Brain microvascular endothelial cell (primary cell): ENCODE results near the gene CCDC136.

Source experiments
- DNase-seq: peaks from one replicate; pipeline ENCODE4 v3.0.0-alpha.2; 2020
- H3K27ac ChIP-seq: fragments of 250-450 bp; sonication (Bioruptor Pico); 2 replicates; pipeline ENCODE4 v1.5.1; 2020; ENCODE audit warnings: mild to moderate bottlenecking, moderate library complexity
- H3K27me3 ChIP-seq: fragments of 250-450 bp; sonication (Bioruptor Pico); replicated peaks from 2 replicates; pipeline ENCODE4 v1.5.1; 2020; ENCODE audit warnings: mild to moderate bottlenecking
- H3K36me3 ChIP-seq: fragments of 250-450 bp; sonication (Bioruptor Pico); replicated peaks from 2 replicates; pipeline ENCODE4 v1.5.1; 2020; ENCODE audit warnings: mild to moderate bottlenecking
- H3K4me3 ChIP-seq: 2 replicates; pipeline ENCODE4 v1.5.1; 2011; ENCODE audit warnings: low read depth, mild to moderate bottlenecking, control low read depth, low read length, moderate library complexity
- in situ Hi-C: cut with HindIII; loops from 2 replicates; pipeline ENCODE4 v1.10.0; 2017; ENCODE audit warnings: low sequenced_read_pairs, low pct_ligation_motif_present
- TF ChIP-seq, protein P1 (sequence below): IDR thresholded peaks from 2 replicates; pipeline ENCODE4 v1.5.1; 2011; ENCODE audit warnings: low read depth, mild to moderate bottlenecking, moderate library complexity, low read length, control low read depth, inconsistent platforms; ENCODE audit errors: missing control alignments

Gene CCDC136

DNA sequence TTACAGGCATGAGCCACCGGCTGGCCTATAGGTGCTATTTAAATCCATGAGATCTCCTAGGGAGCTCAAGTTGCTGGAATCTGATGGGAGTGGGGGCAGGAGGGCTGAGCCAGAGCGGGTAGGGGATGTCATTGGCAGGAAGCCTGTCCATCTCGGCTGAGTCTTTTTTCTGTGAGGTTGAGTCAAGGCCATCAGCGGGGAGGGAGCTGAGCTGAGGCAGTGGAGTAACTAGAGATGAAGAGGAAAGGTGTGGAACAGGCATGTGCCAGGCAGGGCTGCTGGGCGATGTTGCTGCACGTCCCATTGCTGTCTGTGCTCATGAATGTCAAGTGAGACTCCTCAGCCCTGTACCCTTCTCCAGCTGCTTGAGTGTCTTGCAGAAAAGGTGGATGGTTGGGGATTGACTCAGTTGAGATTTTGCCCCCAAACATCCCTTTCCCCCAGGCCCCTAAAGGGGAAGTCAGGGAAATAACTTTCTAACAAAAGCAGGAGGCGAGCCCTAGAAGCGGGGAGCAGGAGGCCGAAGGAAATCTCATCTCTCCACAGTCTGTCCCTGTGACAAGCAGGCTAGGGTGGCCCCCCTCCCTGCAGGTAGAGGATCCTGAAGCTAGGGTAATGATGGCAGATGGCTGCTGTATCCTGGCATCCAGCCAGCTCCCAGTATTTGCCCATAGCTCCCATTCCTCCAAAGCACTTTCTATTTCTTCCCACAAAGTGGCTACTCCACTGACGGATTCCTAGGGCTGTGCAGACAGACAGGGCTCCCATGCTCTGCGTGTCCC, 76.3 kb downstream of the CCDC136 start:
- TF ChIP-seq, protein P1, sequence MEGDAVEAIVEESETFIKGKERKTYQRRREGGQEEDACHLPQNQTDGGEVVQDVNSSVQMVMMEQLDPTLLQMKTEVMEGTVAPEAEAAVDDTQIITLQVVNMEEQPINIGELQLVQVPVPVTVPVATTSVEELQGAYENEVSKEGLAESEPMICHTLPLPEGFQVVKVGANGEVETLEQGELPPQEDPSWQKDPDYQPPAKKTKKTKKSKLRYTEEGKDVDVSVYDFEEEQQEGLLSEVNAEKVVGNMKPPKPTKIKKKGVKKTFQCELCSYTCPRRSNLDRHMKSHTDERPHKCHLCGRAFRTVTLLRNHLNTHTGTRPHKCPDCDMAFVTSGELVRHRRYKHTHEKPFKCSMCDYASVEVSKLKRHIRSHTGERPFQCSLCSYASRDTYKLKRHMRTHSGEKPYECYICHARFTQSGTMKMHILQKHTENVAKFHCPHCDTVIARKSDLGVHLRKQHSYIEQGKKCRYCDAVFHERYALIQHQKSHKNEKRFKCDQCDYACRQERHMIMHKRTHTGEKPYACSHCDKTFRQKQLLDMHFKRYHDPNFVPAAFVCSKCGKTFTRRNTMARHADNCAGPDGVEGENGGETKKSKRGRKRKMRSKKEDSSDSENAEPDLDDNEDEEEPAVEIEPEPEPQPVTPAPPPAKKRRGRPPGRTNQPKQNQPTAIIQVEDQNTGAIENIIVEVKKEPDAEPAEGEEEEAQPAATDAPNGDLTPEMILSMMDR, result no peak
- H3K36me3 ChIP-seq, result peaks cover 11% of the 10 kb centered on the region
- DNase-seq, result peak; percentile 28
- H3K4me3 ChIP-seq, result no peak overlapping the region
- peaks cover 4% of the 10 kb centered on the region for H3K27me3 ChIP-seq
- H3K27ac ChIP-seq, result no peak overlapping the region
- in situ Hi-C loops, result no loop called here

DNA sequence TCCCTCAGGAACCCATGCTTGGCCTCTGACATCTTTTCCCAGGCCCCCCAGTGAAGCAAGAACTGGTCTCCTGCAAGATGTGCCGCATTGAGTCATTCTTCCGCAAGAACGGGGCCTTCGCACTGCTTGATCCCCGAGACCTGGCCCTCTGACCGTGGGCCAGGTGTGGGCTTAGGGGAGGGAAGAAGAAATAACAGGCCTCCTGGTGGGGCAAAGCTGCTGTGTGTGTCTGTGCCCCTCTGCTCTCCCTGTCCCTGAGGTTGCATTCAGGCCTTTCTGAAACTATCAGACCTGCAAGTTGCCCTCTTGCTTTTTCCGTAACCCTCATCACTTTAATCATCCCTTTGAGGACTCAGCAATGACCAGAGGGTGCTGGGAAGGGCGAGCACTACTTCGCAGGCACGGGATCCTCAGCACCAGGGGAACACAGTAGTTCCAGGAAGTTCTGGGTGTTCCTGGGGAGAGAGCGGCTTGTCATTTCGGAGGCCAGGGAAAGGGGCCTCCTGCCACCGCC, 76.9 kb downstream of the CCDC136 start:
- in situ Hi-C loops, result no loop called here
- no peak for DNase-seq
- TF ChIP-seq, protein P1, result no peak
- peak overlapping the region; percentile 46 for H3K4me3 ChIP-seq
- peaks cover 4% of the 10 kb centered on the region for H3K27me3 ChIP-seq
- H3K27ac ChIP-seq, result no peak overlapping the region
- H3K36me3 ChIP-seq, result peaks cover 11% of the 10 kb centered on the region

DNA sequence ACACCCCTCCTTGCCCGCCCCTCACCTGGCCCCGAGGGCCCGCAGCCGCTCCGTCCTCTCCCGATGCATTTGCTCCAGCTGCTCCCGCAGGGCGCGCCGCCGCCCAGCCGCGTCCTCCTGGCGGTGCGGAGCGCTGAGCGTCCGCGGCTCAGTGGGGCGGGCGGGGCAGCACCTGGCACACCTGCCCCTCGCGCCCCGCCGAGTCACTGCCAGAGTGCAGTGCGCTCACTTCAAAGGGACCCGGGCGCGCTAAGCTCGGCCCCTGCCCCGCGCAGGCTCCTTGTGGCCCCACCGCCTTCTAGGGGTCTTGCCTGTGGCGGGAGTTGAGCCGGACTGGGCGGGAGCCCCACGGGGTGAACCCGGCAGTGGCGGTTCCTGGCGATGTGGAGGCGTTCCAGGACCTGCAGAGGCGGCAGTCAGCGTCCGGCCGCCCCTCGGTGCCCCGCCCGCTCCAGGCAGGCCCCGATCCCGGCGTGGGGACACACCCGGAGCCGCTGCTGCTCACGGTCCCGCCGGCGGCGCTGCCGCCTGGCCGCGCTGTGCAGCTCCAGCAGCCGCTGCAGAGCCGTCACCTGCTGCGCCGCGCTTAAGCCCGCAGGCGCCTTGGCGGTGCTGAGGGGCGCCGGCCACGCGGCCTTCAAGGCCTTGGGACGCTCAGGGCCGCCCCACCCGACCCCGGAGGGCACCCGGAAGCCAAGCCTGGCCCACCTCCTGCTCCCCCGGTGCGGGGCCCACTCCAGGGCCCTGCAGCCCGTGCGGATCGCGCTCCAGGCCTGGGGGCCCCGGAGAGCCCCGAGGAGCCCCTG, 77.6 kb downstream of the CCDC136 start:
- Histone ChIP-seq H3K27me3 (peaks cover 4% of the 10 kb centered on the region), H3K36me3 (peaks cover 11% of the 10 kb centered on the region), H3K4me3 (peak overlapping the region; percentile 46), H3K27ac (no peak overlapping the region)
- no peak for DNase-seq
- in situ Hi-C loops, result no loop called here
- TF ChIP-seq, protein P1, result peak; percentile 11

DNA sequence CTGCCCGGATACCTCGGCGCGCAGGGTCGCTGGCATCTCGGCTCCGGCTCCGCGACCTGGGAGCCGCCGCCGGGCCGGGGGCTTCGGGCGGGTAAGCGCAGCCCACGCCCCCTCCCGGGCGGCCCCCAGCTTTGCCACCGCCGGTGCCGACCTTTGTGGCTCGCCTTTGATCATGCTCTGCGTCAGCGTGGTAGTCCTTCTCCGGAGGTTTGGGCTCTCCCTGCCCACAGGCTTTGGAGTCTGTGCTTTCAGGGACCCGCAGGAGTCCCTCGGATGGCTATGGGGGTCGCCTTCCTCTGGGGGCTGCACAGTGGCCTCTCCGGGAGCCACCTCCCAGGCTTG, 78.1 kb downstream of the CCDC136 start:
- Histone ChIP-seq H3K27me3 (peaks cover 4% of the 10 kb centered on the region), H3K36me3 (peaks cover 9% of the 10 kb centered on the region), H3K27ac (no peak overlapping the region), H3K4me3 (peak overlapping the region; percentile 26)
- in situ Hi-C loops, result no loop called here
- DNase-seq, result no peak
- TF ChIP-seq, protein P1, result no peak

DNA sequence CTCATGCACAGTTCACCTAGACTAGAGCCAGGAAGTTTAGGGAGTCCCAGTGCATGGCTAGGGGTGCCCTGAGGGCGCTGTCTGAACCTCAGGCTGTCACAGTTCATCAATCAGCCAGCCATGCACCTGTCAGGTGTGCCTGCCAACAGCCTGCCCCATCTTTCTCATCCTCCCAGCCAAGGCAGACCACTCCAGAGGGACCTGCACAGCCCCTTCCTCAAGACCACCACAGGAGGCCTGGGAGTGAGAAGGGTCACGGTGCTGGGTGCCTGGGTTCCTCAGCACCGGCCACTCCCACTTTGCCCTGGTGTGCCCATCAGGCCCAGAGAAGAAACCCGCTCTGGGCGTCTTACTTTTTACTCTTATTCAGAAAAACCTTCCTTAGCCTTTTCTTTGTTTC, 79.3 kb downstream of the CCDC136 start:
- TF ChIP-seq, protein P1, result no peak
- no peaks in the 10 kb centered on the region for H3K36me3 ChIP-seq
- no peak overlapping the region for H3K4me3 ChIP-seq
- peaks cover 4% of the 10 kb centered on the region for H3K27me3 ChIP-seq
- in situ Hi-C loops, result no loop called here
- no peak for DNase-seq
- no peak overlapping the region for H3K27ac ChIP-seq
